ENCODE results near the gene WDR7.

Gene WDR7

GRCh38 chr18:56691530-56691929, 40.4 kb downstream of the WDR7 start:
- Histone ChIP-seq H3K27me3 (ENCODE audit: insufficient read depth, low read length) (no peaks in the 10 kb centered on the region), H3K9me3 (ENCODE audit: insufficient read depth, low read depth, low read length) (no peaks in the 10 kb centered on the region), H3K36me3 (ENCODE audit: insufficient read depth, low read length) (peaks cover 11% of the 10 kb centered on the region; the same call in 1 of the 2 replicates), H3K4me3 (ENCODE audit: low read length) (no peak overlapping the region), H3K4me1 (ENCODE audit: insufficient read depth, low read length) (no peaks in the 10 kb centered on the region), H3K27ac (ENCODE audit: low read depth, low read length) (no peak overlapping the region), H3K9ac (ENCODE audit: low read depth, low read length) (no peak overlapping the region)
- WGBS, result no CpG with 5 or more reads among the region's 2 CpGs

- H3K27me3 ChIP-seq (ENCODE audit: insufficient read depth, low read length), result no peaks in the 10 kb centered on the region
- no peak overlapping the region for H3K9ac ChIP-seq (ENCODE audit: low read depth, low read length)
- no peak overlapping the region for H3K27ac ChIP-seq (ENCODE audit: low read depth, low read length)
- WGBS, result 98% methylated on average over 2 of the region's 2 CpGs
- H3K4me1 ChIP-seq (ENCODE audit: insufficient read depth, low read length), result no peaks in the 10 kb centered on the region
- no peak overlapping the region for H3K4me3 ChIP-seq (ENCODE audit: low read length)
- no peaks in the 10 kb centered on the region for H3K9me3 ChIP-seq (ENCODE audit: insufficient read depth, low read depth, low read length)
- peaks cover 9% of the 10 kb centered on the region; the same call in 1 of the 2 replicates for H3K36me3 ChIP-seq (ENCODE audit: insufficient read depth, low read length)
Measured at GRCh38 chr18:56696966-56697365, 45.8 kb downstream of the WDR7 start.

GRCh38 chr18:56702946-56703345, 51.8 kb downstream of the WDR7 start:
- Histone ChIP-seq H3K27me3 (ENCODE audit: insufficient read depth, low read length) (no peaks in the 10 kb centered on the region), H3K36me3 (ENCODE audit: insufficient read depth, low read length) (no peaks in the 10 kb centered on the region), H3K4me1 (ENCODE audit: insufficient read depth, low read length) (no peaks in the 10 kb centered on the region), H3K9ac (ENCODE audit: low read depth, low read length) (no peak overlapping the region), H3K9me3 (ENCODE audit: insufficient read depth, low read depth, low read length) (no peaks in the 10 kb centered on the region), H3K27ac (ENCODE audit: low read depth, low read length) (no peak overlapping the region), H3K4me3 (ENCODE audit: low read length) (no peak overlapping the region)
- WGBS, result 78% methylated on average over 4 of the region's 5 CpGs

DNA sequence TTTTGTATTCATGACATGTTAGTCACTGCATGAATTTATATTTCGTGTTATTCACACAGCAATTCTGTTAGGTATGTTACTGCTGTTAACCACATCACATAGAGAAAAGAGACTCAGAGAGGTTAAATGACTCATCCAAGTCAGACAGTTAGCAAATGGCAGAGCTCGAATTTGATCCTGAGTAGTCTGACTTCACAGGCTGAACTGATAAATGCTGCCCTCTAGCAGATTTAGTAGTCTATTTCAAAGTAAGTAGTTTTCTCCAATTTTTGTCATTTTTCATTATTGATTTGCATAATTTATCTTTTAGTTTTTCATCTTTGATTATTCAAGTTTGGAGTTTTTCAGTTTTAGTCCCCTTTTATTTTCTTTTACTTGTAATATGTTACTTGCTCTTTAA, 58.3 kb downstream of the WDR7 start:
- Histone ChIP-seq H3K9ac (ENCODE audit: low read depth, low read length) (no peak overlapping the region), H3K36me3 (ENCODE audit: insufficient read depth, low read length) (no peaks in the 10 kb centered on the region), H3K4me1 (ENCODE audit: insufficient read depth, low read length) (no peaks in the 10 kb centered on the region), H3K9me3 (ENCODE audit: insufficient read depth, low read depth, low read length) (no peaks in the 10 kb centered on the region), H3K27ac (ENCODE audit: low read depth, low read length) (no peak overlapping the region), H3K4me3 (ENCODE audit: low read length) (no peak overlapping the region), H3K27me3 (ENCODE audit: insufficient read depth, low read length) (no peaks in the 10 kb centered on the region)
- 80% methylated on average over 1 of the region's 2 CpGs for WGBS

GRCh38 chr18:56711708-56712445, 60.7 kb downstream of the WDR7 start:
- Histone ChIP-seq H3K4me3 (ENCODE audit: low read length) (no peak overlapping the region), H3K9ac (ENCODE audit: low read depth, low read length) (no peak overlapping the region), H3K27me3 (ENCODE audit: insufficient read depth, low read length) (no peaks in the 10 kb centered on the region), H3K4me1 (ENCODE audit: insufficient read depth, low read length) (0 out of 2 replicates have a peak, but pooled peaks cover 4% of the 10 kb centered on the region), H3K27ac (ENCODE audit: low read depth, low read length) (no peak overlapping the region), H3K36me3 (ENCODE audit: insufficient read depth, low read length) (no peaks in the 10 kb centered on the region), H3K9me3 (ENCODE audit: insufficient read depth, low read depth, low read length) (no peaks in the 10 kb centered on the region)
- WGBS, result 98% methylated on average over 2 of the region's 2 CpGs

- H3K36me3 ChIP-seq (ENCODE audit: insufficient read depth, low read length), result no peaks in the 10 kb centered on the region
- H3K9ac ChIP-seq (ENCODE audit: low read depth, low read length), result no peak overlapping the region
- H3K4me1 ChIP-seq (ENCODE audit: insufficient read depth, low read length), result 0 out of 2 replicates have a peak, but pooled peaks cover 4% of the 10 kb centered on the region
- H3K9me3 ChIP-seq (ENCODE audit: insufficient read depth, low read depth, low read length), result no peaks in the 10 kb centered on the region
- H3K27ac ChIP-seq (ENCODE audit: low read depth, low read length), result no peak overlapping the region
- 92% methylated on average over 1 of the region's 3 CpGs for WGBS
- H3K4me3 ChIP-seq (ENCODE audit: low read length), result no peak overlapping the region
- no peaks in the 10 kb centered on the region for H3K27me3 ChIP-seq (ENCODE audit: insufficient read depth, low read length)
Measured at GRCh38 chr18:56712761-56713160, 61.6 kb downstream of the WDR7 start.

DNA sequence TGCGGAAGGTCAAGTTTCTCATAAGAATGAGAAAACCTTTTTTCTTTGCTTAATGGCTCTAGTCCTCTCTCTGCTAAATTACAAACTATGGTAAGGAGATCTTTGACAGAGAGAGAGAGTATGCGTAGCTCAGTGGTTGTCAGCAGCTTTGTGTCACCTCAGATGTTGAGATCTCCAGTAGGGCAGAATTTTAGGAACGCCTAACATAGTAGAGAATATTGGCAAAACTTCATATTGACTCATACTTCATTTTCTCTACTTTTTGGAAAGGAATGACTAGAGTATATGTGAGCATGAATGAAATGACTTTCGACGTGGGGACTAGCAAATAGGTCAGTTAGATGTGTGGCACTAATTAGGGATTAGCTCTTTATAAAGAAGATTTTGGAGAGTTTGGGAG, 64.0 kb downstream of the WDR7 start:
- no peaks in the 10 kb centered on the region for H3K36me3 ChIP-seq (ENCODE audit: insufficient read depth, low read length)
- 0 out of 2 replicates have a peak, but pooled peaks cover 4% of the 10 kb centered on the region for H3K4me1 ChIP-seq (ENCODE audit: insufficient read depth, low read length)
- no peaks in the 10 kb centered on the region for H3K9me3 ChIP-seq (ENCODE audit: insufficient read depth, low read depth, low read length)
- no peak overlapping the region for H3K4me3 ChIP-seq (ENCODE audit: low read length)
- H3K27me3 ChIP-seq (ENCODE audit: insufficient read depth, low read length), result no peaks in the 10 kb centered on the region
- H3K27ac ChIP-seq (ENCODE audit: low read depth, low read length), result no peak overlapping the region
- H3K9ac ChIP-seq (ENCODE audit: low read depth, low read length), result no peak overlapping the region
- 92% methylated on average over 4 of the region's 5 CpGs for WGBS

- H3K9ac ChIP-seq (ENCODE audit: low read depth, low read length), result no peak overlapping the region
- no peaks in the 10 kb centered on the region for H3K9me3 ChIP-seq (ENCODE audit: insufficient read depth, low read depth, low read length)
- no peaks in the 10 kb centered on the region for H3K27me3 ChIP-seq (ENCODE audit: insufficient read depth, low read length)
- H3K36me3 ChIP-seq (ENCODE audit: insufficient read depth, low read length), result no peaks in the 10 kb centered on the region
- no peak overlapping the region for H3K27ac ChIP-seq (ENCODE audit: low read depth, low read length)
- 83% methylated on average over 1 of the region's 2 CpGs for WGBS
- H3K4me1 ChIP-seq (ENCODE audit: insufficient read depth, low read length), result 0 out of 2 replicates have a peak, but pooled peaks cover 4% of the 10 kb centered on the region
- no peak overlapping the region for H3K4me3 ChIP-seq (ENCODE audit: low read length)
Measured at GRCh38 chr18:56716692-56717146, 65.6 kb downstream of the WDR7 start.

DNA sequence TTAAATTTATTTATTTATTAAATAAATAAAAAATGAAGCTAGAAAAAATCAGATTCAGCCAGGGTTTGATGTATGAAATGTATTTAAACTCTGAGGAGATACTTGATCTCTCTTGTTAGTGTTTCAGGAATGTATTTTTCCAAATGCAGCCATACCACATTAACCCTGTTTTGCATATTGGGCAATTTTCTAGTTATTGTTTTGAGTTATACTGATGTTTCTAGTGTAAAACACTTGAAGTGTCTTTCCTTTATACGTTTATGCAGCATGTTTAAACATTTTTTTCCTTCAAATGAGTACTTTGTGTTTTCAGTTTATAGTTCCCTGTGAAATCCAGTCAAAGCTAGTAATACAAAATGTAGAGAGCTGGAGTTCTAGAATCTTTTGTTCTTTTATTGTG, 69.9 kb downstream of the WDR7 start:
- Histone ChIP-seq H3K4me3 (ENCODE audit: low read length) (no peak overlapping the region), H3K27me3 (ENCODE audit: insufficient read depth, low read length) (no peaks in the 10 kb centered on the region), H3K36me3 (ENCODE audit: insufficient read depth, low read length) (no peaks in the 10 kb centered on the region), H3K9ac (ENCODE audit: low read depth, low read length) (no peak overlapping the region), H3K27ac (ENCODE audit: low read depth, low read length) (no peak overlapping the region), H3K4me1 (ENCODE audit: insufficient read depth, low read length) (no peaks in the 10 kb centered on the region), H3K9me3 (ENCODE audit: insufficient read depth, low read depth, low read length) (no peaks in the 10 kb centered on the region)
- 80% methylated on average over 1 of the region's 1 CpG for WGBS

- Histone ChIP-seq H3K4me3 (ENCODE audit: low read length) (no peak overlapping the region), H3K27ac (ENCODE audit: low read depth, low read length) (no peak overlapping the region), H3K27me3 (ENCODE audit: insufficient read depth, low read length) (no peaks in the 10 kb centered on the region), H3K4me1 (ENCODE audit: insufficient read depth, low read length) (no peaks in the 10 kb centered on the region), H3K36me3 (ENCODE audit: insufficient read depth, low read length) (no peaks in the 10 kb centered on the region), H3K9me3 (ENCODE audit: insufficient read depth, low read depth, low read length) (no peaks in the 10 kb centered on the region), H3K9ac (ENCODE audit: low read depth, low read length) (no peak overlapping the region)
- WGBS, result 92% methylated on average over 3 of the region's 3 CpGs
Measured at GRCh38 chr18:56721491-56721890, 70.3 kb downstream of the WDR7 start.

GRCh38 chr18:56722518-56722917, 71.4 kb downstream of the WDR7 start:
- Histone ChIP-seq H3K27me3 (ENCODE audit: insufficient read depth, low read length) (no peaks in the 10 kb centered on the region), H3K4me1 (ENCODE audit: insufficient read depth, low read length) (peaks cover 4% of the 10 kb centered on the region), H3K27ac (ENCODE audit: low read depth, low read length) (no peak overlapping the region), H3K9me3 (ENCODE audit: insufficient read depth, low read depth, low read length) (no peaks in the 10 kb centered on the region), H3K4me3 (ENCODE audit: low read length) (no peak overlapping the region), H3K36me3 (ENCODE audit: insufficient read depth, low read length) (no peaks in the 10 kb centered on the region), H3K9ac (ENCODE audit: low read depth, low read length) (no peak overlapping the region)

DNA sequence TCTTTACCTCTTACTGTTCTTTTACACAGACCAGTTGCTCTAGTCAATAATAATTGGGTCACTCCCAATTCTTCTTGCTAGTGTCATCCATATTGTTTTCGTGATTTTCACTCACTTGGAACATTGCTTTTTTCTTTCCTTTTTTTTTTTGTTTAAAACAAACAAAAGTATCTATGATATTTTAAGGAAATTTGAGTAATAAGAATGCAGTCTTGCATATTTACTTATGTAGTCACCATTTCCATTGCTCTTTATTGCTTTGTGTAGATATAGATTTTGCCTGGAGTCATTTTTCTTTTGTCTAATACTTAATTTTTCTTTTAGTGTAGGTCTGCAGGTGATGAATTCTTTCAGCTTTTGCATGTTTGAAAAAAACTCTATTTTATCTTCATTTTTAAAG, 71.9 kb downstream of the WDR7 start:
- H3K4me1 ChIP-seq (ENCODE audit: insufficient read depth, low read length), result peaks cover 6% of the 10 kb centered on the region
- 89% methylated on average over 1 of the region's 1 CpG for WGBS
- H3K36me3 ChIP-seq (ENCODE audit: insufficient read depth, low read length), result no peaks in the 10 kb centered on the region

More for the DNA sequence above, 71.9 kb downstream of the WDR7 start:
- no peaks in the 10 kb centered on the region for H3K9me3 ChIP-seq (ENCODE audit: insufficient read depth, low read depth, low read length)
- no peaks in the 10 kb centered on the region for H3K27me3 ChIP-seq (ENCODE audit: insufficient read depth, low read length)
- H3K4me3 ChIP-seq (ENCODE audit: low read length), result no peak overlapping the region
- H3K9ac ChIP-seq (ENCODE audit: low read depth, low read length), result no peak overlapping the region
- H3K27ac ChIP-seq (ENCODE audit: low read depth, low read length), result no peak overlapping the region

All from HUES64 (cell line).